K562 (cell line): ENCODE data around the gene MCU.

Experiments used
- CEBPB ChIP-seq: fragments of 450-650 bp; IDR thresholded peaks from 2 replicates; pipeline ENCODE4 v1.6.1; 2016; ENCODE audit warnings: missing genetic modification characterization, missing compliant biosample characterization
- KLF1 ChIP-seq: fragments of 450-650 bp; IDR thresholded peaks from 2 replicates; pipeline ENCODE4 v1.6.1; 2016; ENCODE audit warnings: missing genetic modification characterization, missing compliant biosample characterization
- SRSF9 ChIP-seq: fragments of 200-400 bp; formaldehyde crosslinking; IDR thresholded peaks from 2 replicates; pipeline ENCODE4 v1.6.1; 2017; ENCODE audit warnings: low read depth, low read length, borderline replicate concordance

DNA sequence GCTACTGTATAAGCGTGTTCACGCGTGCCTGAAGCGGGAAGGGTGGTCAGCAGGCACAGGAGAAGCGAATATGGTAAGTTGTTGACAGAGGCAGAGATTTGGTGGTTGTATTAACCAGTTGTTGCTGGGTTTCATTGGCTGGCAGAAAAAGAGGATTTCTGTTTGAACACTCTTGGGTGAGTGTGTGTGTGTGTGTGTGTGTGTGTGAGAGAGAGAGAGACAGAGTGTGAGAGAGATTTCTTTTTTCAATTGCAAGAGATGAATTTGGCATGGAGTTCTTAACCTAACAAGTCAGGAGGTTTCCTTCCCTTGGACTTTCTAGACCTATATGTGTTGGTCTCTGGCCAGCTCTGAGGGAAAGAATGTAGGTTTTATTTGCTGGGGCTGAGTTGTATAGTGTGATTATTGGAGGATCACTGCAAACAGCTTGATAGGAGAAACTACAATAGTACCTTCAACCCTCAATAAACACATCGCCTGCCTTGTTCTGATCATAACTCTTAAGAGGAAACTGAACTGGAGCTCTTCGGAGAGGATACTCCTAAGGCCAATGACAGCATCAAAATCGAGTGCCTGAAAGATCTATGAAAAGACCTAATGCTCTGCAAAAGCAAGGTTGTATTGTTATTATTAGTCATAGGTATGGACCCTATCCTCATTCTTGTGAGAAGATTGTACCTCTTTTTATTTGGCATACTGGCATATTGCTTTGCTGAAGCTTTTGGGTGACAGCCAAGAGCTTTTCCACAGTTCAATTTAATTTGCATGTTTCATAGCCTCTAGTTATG is 1.2 kb downstream of the MCU start:
- TF ChIP-seq SRSF9: no peak
- no peak for TF ChIP-seq KLF1
- no peak for TF ChIP-seq CEBPB
